ENCODE results near the gene KLF5.

The KLF5 gene

DNA sequence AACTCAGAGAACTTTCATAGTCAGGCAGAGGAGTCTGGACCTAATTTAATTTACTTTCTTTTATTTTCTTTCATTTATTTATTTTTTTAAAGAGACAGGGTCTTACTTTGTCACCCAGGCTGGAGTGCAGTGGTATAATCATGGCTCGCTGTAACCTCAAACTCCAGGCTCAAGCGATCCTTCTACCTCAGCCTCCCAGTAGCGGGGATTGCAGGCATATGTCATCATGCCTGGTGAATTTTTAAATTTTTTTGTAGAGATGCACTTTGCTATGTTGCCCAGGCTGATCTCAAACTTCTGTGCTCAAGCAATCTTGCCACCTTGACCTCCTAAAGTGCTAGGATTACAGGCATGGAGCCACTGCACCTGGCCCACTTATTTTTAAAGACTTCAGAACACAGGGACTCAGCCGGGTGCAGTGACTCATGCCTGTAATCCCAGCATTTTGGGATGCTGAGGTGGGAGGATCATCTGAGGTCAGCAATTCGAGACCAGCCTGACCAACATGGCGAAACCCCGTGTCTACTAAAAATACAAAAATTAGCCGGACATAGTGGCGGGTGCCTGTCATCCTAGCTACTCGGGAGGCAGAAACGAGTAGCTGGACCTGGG lies 50.6 kb downstream of the KLF5 start:
- TF ChIP-seq EP300 (IDR thresholded peaks at IDR 0.05; ENCODE audit: borderline replicate concordance), result no peak
- TF ChIP-seq EGR1 (IDR thresholded peaks at IDR 0.05), result no peak
- TF ChIP-seq TAF1 (IDR thresholded peaks at IDR 0.05; ENCODE audit: low read depth), result no peak
- TF ChIP-seq, protein P1, sequence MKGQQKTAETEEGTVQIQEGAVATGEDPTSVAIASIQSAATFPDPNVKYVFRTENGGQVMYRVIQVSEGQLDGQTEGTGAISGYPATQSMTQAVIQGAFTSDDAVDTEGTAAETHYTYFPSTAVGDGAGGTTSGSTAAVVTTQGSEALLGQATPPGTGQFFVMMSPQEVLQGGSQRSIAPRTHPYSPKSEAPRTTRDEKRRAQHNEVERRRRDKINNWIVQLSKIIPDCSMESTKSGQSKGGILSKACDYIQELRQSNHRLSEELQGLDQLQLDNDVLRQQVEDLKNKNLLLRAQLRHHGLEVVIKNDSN (IDR thresholded peaks at IDR 0.05), result no peak
- TF ChIP-seq CREB1 (IDR thresholded peaks at IDR 0.05; ENCODE audit: low read depth), result no peak
- TF ChIP-seq, protein P2, sequence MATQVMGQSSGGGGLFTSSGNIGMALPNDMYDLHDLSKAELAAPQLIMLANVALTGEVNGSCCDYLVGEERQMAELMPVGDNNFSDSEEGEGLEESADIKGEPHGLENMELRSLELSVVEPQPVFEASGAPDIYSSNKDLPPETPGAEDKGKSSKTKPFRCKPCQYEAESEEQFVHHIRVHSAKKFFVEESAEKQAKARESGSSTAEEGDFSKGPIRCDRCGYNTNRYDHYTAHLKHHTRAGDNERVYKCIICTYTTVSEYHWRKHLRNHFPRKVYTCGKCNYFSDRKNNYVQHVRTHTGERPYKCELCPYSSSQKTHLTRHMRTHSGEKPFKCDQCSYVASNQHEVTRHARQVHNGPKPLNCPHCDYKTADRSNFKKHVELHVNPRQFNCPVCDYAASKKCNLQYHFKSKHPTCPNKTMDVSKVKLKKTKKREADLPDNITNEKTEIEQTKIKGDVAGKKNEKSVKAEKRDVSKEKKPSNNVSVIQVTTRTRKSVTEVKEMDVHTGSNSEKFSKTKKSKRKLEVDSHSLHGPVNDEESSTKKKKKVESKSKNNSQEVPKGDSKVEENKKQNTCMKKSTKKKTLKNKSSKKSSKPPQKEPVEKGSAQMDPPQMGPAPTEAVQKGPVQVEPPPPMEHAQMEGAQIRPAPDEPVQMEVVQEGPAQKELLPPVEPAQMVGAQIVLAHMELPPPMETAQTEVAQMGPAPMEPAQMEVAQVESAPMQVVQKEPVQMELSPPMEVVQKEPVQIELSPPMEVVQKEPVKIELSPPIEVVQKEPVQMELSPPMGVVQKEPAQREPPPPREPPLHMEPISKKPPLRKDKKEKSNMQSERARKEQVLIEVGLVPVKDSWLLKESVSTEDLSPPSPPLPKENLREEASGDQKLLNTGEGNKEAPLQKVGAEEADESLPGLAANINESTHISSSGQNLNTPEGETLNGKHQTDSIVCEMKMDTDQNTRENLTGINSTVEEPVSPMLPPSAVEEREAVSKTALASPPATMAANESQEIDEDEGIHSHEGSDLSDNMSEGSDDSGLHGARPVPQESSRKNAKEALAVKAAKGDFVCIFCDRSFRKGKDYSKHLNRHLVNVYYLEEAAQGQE (IDR thresholded peaks at IDR 0.05; ENCODE audit: low read depth), result no peak
- TF ChIP-seq CEBPB (IDR thresholded peaks at IDR 0.05), result no peak
- no peak for TF ChIP-seq ZBTB7A (IDR thresholded peaks at IDR 0.05; ENCODE audit: low read depth)
- no peak for TF ChIP-seq TCF12 (IDR thresholded peaks at IDR 0.05; ENCODE audit: low read depth)
- no peak for TF ChIP-seq RAD21 (IDR thresholded peaks at IDR 0.05; ENCODE audit: low read depth)
- TF ChIP-seq, protein P3, sequence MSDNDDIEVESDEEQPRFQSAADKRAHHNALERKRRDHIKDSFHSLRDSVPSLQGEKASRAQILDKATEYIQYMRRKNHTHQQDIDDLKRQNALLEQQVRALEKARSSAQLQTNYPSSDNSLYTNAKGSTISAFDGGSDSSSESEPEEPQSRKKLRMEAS (IDR thresholded peaks at IDR 0.05), result no peak
- no peak for TF ChIP-seq TEAD4 (IDR thresholded peaks at IDR 0.05)

DNA sequence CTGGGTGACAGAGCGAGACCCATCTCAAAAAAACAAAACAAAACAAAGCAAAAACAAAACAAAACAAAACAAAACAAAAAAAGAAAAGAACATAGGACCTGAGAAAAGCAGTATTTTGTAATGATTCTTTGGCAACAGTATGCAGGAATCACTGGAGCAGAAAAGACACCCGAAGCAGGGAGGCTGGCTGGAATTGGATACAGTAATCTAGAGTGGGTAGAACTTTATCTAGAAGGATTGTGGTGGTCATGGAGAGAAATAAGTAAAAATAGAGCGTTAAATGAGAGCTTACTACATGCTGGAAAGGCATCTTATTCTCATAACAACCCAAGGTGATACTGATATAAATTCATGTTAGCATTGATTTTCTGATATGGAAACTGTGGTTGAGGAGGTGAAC lies 51.2 kb downstream of the KLF5 start:
- TF ChIP-seq EGR1 (IDR thresholded peaks at IDR 0.05), result no peak
- TF ChIP-seq TCF12 (IDR thresholded peaks at IDR 0.05; ENCODE audit: low read depth), result no peak
- no peak for TF ChIP-seq NFIC (IDR thresholded peaks at IDR 0.05)
- TF ChIP-seq CEBPB (IDR thresholded peaks at IDR 0.05), result no peak
- no peak for TF ChIP-seq TAF1 (IDR thresholded peaks at IDR 0.05; ENCODE audit: low read depth)
- TF ChIP-seq YY1 (IDR thresholded peaks at IDR 0.05; ENCODE audit: low read depth), result no peak
- TF ChIP-seq RAD21 (IDR thresholded peaks at IDR 0.05; ENCODE audit: low read depth), result no peak
- TF ChIP-seq, protein P2 (IDR thresholded peaks at IDR 0.05; ENCODE audit: low read depth), result no peak
- TF ChIP-seq FOXM1 (IDR thresholded peaks at IDR 0.05; ENCODE audit: borderline replicate concordance, low read depth), result no peak
- TF ChIP-seq, protein P3 (IDR thresholded peaks at IDR 0.05), result no peak
- no peak for TF ChIP-seq ZBTB7A (IDR thresholded peaks at IDR 0.05; ENCODE audit: low read depth)
- TF ChIP-seq, protein P1 (IDR thresholded peaks at IDR 0.05), result no peak
- TF ChIP-seq EP300 (IDR thresholded peaks at IDR 0.05; ENCODE audit: borderline replicate concordance), result no peak
- TF ChIP-seq CREB1 (IDR thresholded peaks at IDR 0.05; ENCODE audit: low read depth), result no peak
- TF ChIP-seq TEAD4 (IDR thresholded peaks at IDR 0.05), result no peak

DNA sequence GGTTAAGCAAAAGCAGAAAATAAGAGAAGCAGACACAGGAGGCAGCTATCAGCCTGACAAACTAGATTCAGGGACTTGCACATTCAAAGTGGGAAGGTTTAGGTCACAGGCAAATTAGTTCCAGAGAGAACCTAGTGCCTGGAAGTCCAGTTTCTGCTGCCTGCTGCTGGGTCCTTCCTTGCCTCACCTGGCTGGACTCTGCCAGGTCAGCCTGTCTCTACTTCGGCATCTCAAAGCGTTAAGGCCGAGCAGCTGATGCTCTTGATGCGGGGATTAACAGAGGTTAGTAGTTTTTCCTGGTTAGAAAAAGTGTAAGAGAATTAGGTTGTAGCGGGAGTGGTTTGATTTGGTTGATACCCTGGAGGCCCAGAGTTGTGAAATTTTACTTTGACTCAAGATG lies 52.0 kb downstream of the KLF5 start:
- no peak for TF ChIP-seq RAD21 (IDR thresholded peaks at IDR 0.05; ENCODE audit: low read depth)
- no peak for TF ChIP-seq EGR1 (IDR thresholded peaks at IDR 0.05)
- no peak for TF ChIP-seq EP300 (IDR thresholded peaks at IDR 0.05; ENCODE audit: borderline replicate concordance)
- TF ChIP-seq NFIC (IDR thresholded peaks at IDR 0.05), result no peak
- no peak for TF ChIP-seq TEAD4 (IDR thresholded peaks at IDR 0.05)
- TF ChIP-seq, protein P3 (IDR thresholded peaks at IDR 0.05), result no peak

DNA sequence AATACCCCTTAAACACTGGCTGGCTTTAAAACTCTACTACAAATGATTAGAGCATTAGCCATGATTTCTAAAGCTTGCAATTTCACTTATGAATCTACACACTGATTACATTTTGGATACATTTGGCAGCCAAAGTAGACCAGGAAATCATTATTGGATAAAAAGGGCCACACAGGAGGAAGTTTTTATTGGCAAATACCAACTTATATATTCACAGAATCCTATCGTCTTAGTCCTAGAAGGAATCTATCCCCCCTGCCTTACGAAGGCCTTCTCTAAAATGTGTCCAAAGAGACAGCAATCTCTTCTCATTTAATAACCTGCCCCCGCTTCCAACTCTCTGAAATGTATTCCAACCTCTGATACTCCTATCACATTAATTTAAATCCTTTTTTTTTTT lies 52.5 kb downstream of the KLF5 start:
- no peak for TF ChIP-seq EP300 (IDR thresholded peaks at IDR 0.05; ENCODE audit: borderline replicate concordance)
- TF ChIP-seq, protein P3 (IDR thresholded peaks at IDR 0.05), result no peak
- no peak for TF ChIP-seq TEAD4 (IDR thresholded peaks at IDR 0.05)
- TF ChIP-seq, protein P2 (IDR thresholded peaks at IDR 0.05; ENCODE audit: low read depth), result no peak
- TF ChIP-seq YY1 (IDR thresholded peaks at IDR 0.05; ENCODE audit: low read depth), result no peak
- TF ChIP-seq NFIC (IDR thresholded peaks at IDR 0.05), result no peak
- TF ChIP-seq ZBTB7A (IDR thresholded peaks at IDR 0.05; ENCODE audit: low read depth), result no peak
